T-helper 1 cell treated with Interleukin-12 subunit alpha and Interleukin-12 subunit beta and Interleukin-4 antibody, amounts not matched to agents 30 ng/mL and 1 ng/mL, for 36 hours (primary cell): ENCODE data around the gene ZFPM1. TPM values are rescaled to one million over a fixed set of nuclear protein-coding genes. Genes with fewer than 3 reads are reported as not detected.
"Not testable (repeated sequence)": the region's sequence is repeated elsewhere in the genome, so short reads cannot be mapped to it uniquely, and the experiment has no call there.

ENCODE experiments used
- intact Hi-C: fragments of 100-400 bp; cut with micrococcal nuclease; formaldehyde crosslinking; loops from one replicate; pipeline ENCODE4 v1.15.1; 2024
- total RNA-seq: library from RNA; stranded (reverse); gene quantifications from 2 replicates; pipeline ENCODE4 v1.2.3, GENCODE V29; 2022

The ZFPM1 gene
- total RNA-seq, 1 donor from 2014 or later = 14.0 TPM

DNA sequence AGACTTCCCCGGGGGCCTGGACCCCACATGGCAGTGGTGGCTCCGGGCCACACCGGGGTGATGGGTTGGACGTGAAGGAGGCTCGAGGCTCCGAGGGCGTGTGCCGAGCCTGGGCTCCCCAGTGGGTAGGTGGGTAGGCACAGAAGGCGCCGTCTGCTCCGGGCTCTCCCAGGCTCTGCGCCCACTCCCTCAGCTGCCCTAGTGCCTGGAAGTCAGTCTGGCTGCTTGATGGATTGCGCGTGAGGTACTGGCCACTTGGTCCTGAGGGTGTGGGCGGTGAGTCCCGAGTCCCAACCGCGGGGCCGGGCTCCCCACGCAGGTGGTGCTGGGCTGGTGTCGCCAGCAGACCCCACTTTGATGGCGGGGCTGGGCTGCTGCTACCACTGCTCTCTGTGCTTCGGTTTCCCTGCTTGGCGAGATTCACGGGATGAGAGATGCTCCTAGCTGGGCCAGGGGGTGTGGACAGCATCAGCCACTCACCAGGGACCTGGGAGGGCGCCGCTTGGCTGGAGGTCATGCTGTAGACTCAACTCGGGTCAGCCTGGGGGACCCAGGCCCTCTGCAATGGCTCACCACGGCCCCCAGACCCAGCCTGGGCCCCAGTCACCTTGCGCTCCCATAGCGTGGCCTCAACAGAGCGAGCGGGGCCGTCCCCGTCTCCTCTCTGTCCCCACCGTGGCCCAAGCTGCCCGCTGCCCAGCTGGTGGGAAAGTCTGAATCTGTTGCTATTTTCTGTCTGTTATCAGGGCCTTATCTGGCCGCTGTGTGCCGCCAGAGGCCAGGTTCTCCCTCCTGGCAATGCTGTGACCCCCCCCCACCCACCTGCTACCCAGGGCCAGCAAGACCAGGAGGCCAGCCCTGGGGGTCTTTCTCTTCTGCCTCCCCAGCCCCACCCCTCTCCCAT lies 26.1 kb downstream of the ZFPM1 start:
- intact Hi-C loops = no loop called here

DNA sequence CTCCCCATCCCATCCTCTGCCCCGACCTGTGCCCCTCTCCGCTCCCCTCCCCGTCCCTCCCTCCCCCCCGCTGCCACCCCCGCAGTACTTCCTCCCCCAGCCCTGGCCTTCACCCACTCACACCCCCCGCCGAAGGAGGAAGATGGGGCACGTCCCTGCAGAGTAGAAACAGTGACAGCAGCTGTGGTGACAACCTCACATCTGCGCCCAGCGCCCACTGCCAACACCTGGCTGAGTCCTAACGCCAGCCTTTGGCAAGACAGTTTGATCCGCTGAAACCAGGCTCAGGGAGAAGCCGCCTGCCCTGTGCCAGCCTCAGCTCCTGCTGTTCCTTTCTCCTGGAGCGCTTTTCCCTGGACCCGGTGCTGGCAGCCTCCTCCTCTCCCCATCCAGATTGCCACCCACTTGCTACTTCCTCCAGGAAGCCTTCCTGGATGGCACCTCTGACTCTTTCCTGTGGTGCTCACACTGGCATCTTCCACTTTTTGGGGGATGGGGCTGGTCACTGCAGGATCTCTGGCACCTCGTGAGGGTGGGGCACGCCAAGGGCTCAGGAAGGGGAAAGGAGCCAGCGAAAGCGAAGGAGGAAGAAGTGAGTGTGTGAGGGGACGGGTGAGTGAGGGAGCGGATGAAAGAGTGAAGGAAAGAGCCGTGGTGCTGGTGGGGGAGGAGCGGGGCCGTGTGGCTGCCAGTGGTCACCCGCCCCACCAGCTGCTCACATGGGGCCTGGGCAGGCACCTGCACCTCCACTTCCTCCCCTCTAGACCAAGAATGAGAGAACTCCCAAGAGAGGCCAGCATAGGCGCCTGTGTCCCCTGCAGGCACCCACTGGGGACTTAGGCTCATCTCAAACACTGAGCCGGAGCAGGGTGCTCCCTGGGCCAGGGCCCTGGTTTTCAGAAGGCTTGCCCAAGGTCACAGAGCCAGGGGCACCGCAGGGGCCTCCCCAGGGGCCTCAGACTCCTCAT lies 27.0 kb downstream of the ZFPM1 start:
- intact Hi-C loops = no loop called here

DNA sequence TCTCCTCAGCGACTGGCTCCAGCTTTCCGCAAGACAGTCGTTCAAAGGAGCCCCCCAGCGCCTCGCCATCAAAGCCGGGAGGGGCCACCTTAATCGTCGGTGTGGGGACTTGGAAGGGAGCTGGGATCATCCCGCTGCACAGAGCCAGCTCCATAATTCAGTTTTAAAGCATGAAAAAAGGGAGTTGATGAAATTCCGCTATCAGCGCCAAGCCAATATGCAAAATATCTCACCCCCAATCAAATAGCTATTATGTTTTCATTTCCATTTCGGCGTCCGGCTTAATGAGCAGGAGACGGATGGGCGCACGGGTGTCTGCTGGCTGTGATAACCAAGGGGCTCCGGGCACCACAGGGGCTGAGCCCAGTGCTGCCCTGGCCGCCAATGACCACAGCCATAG lies 27.7 kb downstream of the ZFPM1 start:
- intact Hi-C loops = no loop called here

DNA sequence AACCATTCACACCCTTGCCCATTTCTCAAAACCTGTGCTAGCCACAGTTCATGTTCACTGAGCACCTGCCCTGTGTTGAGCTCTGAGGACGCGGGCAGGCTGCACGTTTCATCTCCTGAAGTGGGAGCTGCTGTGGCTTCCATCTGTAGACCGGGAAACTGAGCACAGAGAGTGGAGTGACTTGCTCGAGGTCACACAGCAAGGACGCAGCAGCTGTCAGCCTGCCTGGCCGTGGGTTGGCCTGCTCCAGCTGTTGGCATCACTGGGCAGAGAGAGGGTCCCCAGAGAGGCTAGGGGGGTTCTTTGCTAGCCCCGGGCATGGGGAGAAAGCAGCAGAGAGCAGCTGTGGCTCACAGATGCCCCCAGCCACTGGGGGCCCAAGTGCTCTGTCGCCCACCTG lies 28.8 kb downstream of the ZFPM1 start:
- intact Hi-C loops = no loop called here

DNA sequence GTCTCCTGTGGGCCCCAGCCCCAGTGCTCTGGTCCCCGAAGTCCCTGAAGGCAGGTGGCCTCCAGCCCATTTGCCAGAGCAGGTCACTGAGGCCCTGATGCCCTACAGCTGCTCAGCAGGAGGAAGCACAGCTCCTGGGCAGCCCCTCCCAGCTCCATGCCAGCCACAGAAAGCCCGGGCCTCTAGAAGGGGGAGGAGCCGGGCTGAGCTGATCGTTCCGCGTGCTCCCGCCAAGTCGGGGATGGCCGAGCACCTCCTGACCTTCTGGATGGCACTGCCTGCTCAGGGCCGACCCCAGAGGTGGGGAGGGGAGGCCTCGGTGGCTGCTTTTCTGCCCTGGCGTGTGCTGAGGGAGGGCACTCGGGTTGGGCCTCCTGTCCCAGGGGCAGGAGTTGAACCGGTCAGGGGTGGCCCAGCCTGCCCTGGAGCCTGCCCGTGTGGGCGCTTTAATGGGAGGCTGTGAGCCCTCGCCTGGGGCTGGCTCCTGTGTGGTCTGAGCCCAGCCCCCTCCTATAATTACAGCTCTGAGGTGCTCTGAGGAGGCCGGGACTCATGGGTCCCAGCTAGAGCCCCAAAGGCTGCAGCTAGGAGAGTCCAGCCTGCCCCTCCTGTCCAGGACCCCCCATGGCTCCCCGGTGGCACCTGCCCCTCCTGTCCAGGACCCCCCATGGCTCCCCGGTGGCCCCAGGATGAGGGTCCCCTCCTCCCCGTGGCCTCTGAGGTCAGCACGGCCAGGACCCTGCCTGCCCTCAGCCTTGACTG lies 29.7 kb downstream of the ZFPM1 start:
- intact Hi-C loops = no loop called here

DNA sequence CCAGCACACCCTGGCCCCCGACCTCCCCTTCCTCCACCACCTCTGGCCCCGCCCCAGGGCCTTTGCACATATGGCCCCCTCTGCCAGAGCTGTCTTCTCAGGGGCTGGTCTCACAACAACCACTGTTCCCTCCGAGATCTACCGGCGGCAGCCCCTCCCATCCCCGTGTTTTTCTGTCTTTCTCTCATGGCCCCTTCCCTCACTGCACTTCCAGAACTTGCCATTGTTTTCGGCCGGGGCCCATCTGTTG lies 30.2 kb downstream of the ZFPM1 start:
- intact Hi-C loops = no loop called here

DNA sequence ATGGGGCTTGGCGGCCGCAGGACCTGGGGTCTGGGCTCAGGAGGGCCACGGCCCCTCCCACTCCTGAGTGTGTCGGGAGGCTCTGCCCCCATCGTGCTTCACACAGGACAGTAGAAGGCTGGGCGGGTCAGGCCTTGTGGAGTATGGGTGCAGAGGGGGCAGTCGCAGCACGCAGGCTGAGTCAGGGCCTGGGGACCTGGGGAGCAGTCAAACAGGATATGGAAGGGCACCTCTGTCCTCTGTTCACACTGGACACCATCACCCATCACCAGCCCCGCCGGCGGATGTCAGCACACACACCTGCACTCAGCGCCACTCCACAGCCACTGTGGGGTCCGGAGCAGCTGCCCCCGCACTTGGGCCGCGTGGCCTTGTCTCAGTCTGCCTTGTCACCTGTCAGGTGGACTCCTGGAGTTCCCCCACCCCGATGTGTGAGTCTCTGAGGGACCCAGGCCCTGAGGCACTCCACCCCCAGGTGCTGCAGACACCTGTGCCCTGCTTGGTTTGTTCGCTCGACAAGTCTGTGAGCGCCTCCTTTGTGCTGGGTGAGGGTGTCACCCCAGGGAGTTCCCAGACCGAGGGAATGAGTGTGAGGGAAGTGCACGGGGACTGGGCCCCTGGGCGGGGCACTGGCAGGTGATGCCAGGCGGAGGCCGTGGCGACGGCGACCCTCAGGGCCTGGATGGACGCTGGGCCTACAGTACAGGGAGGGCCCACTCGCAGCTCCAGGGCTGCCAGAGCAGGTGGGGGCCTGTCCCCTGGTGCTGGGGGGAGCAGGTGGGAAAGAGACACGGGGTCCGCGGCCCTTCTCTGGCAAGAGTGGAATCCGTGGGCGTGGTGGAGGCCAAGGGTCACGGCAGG lies 31.7 kb downstream of the ZFPM1 start:
- intact Hi-C loops = no loop called here

DNA sequence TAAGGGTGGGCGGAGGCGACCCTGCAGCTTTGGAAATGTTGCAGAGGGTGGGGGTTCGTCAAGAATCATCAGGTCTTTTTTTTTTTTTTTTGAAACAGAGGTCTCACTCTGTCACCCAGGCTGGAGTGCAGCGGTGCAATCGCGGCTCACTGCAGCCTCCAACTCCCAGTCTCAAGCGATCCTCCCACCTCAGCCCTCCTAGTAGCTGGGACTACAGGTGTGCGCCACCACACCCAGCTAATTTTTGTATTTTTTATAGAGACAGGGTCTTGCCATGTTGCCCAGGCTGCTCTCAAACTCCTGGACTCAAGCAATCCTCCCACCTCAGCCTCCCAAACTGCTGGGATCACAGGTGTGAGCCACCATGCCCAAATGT lies 32.3 kb downstream of the ZFPM1 start:
- intact Hi-C loops = not testable (repeated sequence)

DNA sequence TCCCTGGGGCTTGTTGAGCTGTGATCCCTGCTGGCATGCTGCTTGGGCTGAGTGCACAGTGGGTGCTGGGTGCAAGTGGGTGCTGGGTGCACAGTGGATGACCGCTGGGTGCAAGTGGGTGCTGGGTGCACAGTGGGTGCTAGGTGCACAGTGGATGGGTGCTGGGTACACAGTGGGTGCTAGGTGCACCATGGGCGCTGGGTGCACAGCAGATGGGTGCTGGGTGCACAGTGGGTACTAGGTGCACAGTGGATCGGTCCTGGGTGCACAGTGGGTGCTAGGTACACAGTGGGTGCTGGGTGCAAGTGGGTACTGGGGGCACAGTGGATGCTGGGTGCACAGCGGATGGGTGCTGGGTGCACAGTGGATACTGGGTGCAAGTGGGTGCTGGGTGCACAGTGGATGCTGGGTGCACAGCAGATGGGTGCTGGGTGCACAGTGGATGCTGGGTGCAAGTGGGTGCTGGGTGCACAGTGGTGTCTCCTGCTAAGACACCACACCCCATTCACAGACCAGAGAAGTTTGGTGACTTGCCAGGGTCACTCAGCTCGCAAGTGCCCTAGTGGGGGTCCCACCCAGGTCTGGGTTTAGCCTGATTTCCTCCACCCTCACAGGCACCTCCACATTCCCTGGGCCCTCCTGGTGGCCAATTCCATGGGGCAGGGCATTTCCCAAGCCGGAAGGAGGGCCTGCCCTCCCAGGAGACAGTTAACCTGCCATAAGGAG lies 33.5 kb downstream of the ZFPM1 start:
- intact Hi-C loops = no loop called here

DNA sequence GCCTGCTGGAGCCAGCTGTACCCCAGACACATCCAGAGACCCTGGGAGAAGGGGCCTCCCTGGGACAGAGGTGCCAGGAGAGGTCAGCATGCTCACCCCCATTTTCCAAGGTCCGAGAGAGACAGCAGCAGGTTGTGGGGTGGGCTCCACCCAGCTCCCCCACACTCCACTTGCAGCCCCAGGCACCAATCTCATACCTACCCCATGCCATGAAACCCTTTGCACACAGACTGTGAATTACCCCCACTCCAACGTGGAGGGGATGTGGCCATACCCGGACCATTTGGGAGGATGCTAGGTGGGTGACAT lies 34.0 kb downstream of the ZFPM1 start:
- intact Hi-C loops = no loop called here

DNA sequence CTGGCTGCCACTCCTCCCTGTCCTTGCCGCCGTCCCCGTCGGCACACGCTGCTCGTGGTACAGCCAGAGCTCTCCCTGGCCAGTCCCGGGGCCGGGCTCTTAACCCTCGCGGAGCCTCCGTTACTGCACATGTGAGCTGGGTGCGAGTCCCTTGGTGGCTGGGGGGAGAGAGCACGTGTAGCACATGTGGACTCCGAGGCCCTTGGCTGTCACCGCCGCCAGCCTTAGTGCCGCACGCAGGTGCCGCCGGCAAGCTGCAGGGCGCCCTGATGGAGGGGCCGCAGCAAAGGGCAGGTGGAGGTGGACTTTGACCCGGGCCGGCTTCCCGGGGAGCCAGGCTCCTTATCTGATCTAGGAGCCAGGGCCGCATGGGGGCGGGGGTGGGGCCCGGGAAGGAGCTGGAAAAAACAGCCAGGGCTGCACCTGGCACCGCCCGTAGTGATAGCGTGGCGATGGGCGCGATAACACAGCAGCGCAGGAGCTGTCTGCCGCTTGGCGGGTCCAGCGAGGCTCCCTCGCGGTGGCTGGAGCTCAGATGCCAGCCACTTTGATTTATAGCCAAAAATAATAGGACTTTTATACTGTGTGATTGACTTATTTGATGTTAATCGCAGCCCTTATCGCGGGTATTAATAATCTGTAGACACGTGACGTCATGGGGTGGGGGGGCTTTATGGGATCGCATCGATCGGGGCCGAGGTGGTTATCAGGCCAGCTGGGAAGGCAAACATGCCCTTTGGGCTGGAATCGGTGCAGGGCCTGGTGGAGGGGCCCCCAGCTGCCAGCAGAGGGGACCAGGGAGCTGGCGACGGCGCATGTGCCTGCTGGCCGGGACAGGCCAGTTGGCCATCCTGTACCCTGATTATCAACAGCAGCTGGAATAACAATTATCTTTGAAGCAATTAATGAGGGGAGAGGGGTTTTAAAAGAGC lies 35.1 kb downstream of the ZFPM1 start:
- intact Hi-C loops = no loop called here

DNA sequence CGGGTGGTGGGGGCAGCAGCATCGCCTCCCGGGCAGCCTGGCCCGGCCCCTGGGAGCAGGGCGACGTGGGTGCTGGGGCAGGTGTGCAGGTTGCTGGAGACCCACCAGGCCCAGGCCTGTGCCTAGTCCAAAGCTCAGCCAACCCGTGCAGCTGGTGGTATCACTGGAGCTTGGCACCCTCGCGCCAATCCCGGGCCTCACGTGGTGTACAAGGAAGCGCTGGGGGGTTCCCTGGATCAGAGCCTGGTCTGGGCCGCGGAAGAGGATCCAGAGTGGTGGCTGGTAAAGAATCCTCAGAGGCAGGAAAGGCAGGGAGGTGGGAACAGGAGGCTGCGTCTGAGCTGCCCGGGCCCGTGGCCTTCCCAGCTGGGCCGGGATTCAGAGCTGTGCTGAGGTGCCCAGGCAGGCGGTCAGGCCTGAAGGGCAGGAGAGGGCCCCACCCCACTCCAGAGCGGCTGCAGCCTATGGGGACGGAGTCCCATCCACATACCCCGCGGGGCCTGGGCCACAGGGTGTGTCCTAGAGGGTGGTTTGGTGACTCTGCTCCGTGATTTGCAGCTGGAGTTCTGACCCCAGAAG lies 36.2 kb downstream of the ZFPM1 start:
- intact Hi-C loops = no loop called here

DNA sequence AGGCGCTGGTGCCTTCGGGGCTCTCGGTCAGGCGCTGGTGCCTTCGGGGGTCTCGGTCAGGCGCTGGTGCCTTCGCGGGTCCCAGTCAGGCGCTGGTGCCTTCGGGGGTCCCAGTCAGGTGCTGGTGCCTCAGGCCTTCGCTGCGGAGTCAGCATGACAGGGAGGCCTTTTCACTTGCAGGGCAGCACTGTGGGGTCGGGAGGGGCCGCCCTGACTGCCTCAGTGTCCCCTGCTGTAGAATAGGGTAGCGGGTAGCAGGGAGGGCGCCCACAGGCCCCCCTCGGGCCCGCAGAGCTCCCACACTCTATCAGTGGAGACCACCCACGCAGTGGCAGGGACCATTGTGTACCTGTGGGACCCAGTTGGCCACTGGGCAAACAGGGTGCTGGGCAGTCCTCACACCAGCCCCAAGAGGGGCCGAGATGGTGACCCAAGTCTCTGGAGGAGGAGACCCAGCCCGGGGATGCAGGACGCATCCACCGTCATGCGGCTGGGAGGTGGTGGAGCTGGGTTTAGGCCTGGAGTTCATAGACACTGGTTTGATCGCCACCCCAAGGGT lies 38.0 kb downstream of the ZFPM1 start:
- intact Hi-C loops = no loop called here

DNA sequence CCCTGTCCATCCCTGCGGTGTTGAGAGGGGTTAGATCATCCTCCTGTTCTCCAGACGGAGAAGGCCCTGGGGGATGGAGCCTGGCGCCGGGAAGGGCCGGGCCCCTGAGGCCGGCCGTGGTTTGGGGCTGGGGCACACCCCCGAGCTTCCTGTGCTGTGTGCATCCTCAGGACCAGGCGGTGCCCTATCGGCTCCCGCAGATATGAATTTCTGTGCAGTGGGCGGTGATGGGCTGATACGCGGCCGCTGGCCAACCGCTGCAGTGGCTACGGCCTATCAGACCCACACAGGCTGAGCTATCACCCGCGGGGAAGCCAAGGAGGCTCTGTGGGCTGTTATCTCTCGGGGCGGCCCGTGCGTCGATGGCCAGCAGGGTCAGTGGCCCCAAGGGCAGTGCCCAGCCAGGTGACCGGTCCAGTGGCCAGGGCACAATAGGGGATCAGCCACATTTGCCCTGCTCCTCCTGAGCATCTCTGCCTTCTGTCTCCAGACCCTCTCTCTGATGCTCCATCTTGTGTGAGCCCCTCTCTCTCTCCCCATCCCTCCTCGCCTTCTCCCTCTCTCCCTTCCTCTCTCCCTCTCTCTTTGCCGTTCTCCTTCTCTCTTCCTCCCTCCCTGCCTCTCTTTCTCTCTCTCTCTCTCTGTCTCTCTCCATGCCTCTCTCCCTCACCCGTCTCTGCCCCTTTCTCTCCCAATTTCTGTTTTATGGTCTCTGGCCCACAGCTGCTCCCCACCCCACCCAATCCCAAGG lies 38.7 kb downstream of the ZFPM1 start:
- intact Hi-C loops = no loop called here

DNA sequence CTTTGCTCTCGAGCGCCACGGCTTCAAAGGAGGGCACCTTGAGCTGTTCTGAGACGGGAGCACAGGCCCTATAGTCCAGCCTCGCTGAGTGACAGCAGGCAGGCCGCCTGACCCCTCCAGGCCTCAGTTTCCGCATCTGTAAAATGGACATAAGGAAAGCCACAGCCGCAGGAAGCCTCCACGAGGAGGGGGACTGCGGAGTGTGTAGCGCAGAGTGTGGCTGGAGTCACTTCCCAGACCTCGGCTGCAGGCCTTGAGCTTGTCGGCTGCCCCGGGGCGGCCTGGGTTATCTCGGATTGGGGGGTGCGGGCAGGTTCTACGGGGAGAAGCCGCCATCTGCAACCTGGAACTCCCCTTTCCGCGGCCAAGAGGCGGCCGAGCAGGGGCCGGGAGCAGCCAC lies 40.8 kb downstream of the ZFPM1 start:
- intact Hi-C loops = no loop called here

DNA sequence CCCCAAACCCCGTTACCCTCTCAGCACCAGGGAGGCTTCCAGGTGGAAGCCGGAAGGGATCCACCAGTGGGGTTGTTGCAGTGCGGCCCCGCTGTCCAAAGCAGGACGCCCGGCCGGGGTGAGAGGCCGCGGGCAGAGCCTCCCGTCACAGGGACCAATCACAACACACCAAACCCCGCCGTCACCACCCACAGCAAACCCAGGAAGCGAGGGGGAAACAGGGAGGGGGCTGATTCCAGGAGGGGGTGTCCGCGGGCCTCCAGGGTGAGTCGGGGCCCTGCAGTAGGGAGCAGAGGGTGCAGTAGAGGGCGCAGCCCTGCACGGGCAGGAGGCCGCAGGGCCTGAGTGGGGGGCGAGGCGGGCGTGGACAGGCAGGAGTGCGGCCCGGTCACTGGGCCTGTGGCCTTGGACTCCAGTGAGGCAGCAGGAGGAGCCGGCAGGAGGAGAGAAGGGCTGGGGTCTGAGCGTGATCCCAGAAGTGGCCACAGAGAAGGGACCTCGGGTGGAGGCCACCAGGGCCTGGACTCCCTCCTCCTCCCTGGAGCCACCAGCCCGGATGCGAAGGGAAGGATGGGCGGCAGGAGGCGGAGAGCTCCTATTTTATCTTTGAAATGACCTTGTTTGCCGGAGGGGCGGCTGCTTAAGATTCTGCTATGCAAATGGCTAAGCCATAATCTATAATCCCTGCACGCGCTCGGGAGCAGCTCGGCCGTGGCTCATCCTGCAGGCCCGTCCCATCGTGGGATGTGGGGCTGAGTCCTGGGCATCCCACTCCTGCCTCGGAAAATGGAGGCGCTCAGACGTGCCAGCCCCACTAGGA lies 41.5 kb downstream of the ZFPM1 start:
- intact Hi-C loops = no loop called here

DNA sequence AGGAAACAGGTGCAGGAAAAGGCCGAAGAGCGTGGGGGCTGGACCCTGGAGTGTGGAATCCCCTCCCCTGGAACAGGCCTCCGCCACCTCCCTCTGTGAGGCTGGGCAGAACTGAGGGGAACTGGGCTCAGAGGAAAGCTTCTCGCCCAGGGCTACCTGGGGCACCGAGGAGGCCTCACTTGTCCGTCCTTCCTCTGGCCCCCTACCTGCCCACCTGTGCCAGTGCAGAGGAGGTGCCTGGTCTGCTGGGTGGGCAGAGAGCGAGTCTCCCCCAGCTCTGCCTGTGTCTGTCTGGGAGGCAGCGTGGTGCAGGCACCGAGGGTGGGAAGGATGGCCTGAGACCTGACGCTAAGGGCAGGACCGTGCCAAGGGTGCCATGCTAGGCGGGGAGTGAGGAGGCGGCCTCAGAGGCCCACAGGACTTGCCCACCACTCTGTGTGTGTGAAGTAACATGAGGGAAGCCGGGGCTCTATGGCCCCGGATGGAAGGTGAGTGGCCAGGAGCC lies 42.2 kb downstream of the ZFPM1 start:
- intact Hi-C loops = no loop called here
